Lower leg skin (tissue), 3 donors: ENCODE measurements around the gene MAMDC2.

Experiments
- POLR2A ChIP-seq, 2 donors: fragments of 450-650 bp; IDR thresholded peaks; one replicate each; pipeline ENCODE4 v1.6.1; 2016 to 2017; ENCODE audit warnings: antibody characterized with exemption in 2 of 2, mild to moderate bottlenecking in 1 of 2, moderate library complexity in 1 of 2
- TF ChIP-seq, protein P1 (sequence below), 3 donors: fragments of 450-650 bp; IDR thresholded peaks; one replicate each; pipeline ENCODE4 v1.5.1; 2016; ENCODE audit warnings: antibody characterized with exemption in 3 of 3, mild to moderate bottlenecking in 3 of 3, moderate library complexity in 2 of 3

DNA sequence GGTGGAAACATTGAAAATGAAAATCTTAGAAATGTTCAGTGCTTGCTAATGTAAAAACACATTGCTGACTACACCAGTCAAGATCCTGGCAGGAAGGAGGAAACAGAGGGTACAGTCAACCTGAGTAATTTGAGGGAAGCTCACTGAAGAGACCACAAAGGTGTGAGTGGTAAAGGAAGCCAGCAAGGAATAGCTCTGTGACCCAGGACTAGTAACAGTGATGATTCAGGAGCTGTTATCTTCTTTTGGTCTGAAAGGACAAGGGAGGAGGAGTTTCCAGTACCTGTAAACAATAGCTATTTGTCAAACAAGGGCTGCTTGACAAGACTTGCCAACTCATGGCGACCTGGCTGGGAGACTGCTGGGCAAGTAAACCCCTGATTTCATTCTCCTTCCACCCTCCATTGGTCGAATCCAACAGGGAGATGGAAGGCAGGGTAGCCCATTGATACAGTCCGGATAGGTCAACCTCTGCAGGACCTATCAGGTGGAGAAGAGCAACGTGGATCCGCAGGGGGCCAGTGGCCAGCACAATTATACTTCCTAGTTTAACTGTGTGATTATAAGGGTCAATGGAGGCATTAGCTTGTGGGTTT, 68.1 kb downstream of the MAMDC2 start:
- TF ChIP-seq, protein P1, sequence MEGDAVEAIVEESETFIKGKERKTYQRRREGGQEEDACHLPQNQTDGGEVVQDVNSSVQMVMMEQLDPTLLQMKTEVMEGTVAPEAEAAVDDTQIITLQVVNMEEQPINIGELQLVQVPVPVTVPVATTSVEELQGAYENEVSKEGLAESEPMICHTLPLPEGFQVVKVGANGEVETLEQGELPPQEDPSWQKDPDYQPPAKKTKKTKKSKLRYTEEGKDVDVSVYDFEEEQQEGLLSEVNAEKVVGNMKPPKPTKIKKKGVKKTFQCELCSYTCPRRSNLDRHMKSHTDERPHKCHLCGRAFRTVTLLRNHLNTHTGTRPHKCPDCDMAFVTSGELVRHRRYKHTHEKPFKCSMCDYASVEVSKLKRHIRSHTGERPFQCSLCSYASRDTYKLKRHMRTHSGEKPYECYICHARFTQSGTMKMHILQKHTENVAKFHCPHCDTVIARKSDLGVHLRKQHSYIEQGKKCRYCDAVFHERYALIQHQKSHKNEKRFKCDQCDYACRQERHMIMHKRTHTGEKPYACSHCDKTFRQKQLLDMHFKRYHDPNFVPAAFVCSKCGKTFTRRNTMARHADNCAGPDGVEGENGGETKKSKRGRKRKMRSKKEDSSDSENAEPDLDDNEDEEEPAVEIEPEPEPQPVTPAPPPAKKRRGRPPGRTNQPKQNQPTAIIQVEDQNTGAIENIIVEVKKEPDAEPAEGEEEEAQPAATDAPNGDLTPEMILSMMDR (IDR thresholded peaks at IDR 0.05) = no peak
- no peak for TF ChIP-seq POLR2A (IDR thresholded peaks at IDR 0.05)
